GM10248 (cell line): ENCODE data around the gene HSPA4.
"Not testable (repeated sequence)": the region's sequence is repeated elsewhere in the genome, so short reads cannot be mapped to it uniquely, and the experiment has no call there.

Experiments
- CTCF ChIA-PET: fragments of 300-600 bp; sonication (Branson Sonifier 250); formaldehyde crosslinking; extraction: SDS; loops from one replicate; lab custom pipeline; 2021; ENCODE audit warnings: antibody characterized with exemption; lab: Yijun Ruan, JAX
- POLR2A ChIA-PET: fragments of 350-650 bp; sonication (Branson Sonifier 250); formaldehyde crosslinking; extraction: SDS; loops from one replicate; lab custom pipeline; 2020; ENCODE audit warnings: antibody characterized with exemption; lab: Yijun Ruan, JAX
- DNase-seq: peaks from one replicate; pipeline ENCODE4 v3.0.0; 2012; ENCODE audit errors: extremely low spot score
- TF ChIP-seq, protein P1 (sequence below): IDR thresholded peaks from 2 replicates; pipeline ENCODE4 v1.5.1; 2012; ENCODE audit warnings: mild to moderate bottlenecking, low read depth; ENCODE audit errors: extremely low read depth, missing control alignments, control extremely low read depth

HSPA4 gene

DNA sequence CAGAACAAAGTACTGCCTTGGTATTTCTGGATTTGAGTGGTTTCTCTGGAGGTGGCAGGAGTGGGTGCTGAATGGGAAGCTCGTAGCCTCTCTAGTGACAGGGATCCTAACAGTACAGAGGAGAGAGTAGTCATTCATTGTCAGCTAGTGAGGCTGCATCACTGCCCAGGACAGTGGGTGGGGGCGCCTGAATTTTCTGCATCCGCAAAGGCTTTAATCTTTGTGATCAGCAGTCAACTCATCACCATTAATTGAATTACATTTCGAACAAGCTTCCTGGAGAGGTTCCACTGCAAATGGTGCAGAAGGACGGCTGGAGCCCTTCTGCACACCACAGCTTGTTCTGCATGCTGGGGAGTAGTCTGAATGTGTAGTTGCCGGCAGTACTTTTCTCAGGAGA is 77.5 kb downstream of the HSPA4 start:
- TF ChIP-seq, protein P1, sequence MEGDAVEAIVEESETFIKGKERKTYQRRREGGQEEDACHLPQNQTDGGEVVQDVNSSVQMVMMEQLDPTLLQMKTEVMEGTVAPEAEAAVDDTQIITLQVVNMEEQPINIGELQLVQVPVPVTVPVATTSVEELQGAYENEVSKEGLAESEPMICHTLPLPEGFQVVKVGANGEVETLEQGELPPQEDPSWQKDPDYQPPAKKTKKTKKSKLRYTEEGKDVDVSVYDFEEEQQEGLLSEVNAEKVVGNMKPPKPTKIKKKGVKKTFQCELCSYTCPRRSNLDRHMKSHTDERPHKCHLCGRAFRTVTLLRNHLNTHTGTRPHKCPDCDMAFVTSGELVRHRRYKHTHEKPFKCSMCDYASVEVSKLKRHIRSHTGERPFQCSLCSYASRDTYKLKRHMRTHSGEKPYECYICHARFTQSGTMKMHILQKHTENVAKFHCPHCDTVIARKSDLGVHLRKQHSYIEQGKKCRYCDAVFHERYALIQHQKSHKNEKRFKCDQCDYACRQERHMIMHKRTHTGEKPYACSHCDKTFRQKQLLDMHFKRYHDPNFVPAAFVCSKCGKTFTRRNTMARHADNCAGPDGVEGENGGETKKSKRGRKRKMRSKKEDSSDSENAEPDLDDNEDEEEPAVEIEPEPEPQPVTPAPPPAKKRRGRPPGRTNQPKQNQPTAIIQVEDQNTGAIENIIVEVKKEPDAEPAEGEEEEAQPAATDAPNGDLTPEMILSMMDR: no peak
- POLR2A ChIA-PET: no interaction called here
- CTCF ChIA-PET: interaction anchor here (1.3 to 1.6 kb wide), 3 partner anchors 18 to 335 kb away, joined by 3 to 6 read pairs (median 3); no protein-coding TSS in a partner anchor
- DNase-seq: no peak

DNA sequence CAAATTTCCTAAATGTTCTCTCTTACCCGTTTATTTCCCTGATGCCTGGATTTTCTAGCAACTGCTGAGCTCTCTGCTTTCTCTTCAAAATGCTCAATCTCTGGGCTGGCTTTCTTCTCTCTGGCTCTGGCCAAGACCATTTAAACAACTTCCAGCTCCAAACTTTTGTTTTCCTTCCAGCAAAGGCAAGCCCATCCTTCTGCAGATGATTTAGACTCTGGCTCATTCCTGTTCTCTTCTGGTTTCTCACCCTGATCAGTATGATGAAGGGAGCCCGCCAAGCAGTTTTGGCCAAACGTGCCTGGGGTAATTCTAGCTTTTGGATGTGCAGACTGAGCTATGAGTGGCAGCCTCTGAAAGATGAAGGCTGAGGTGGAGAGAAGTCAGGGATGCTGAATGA is 78.1 kb downstream of the HSPA4 start:
- DNase-seq: no peak
- TF ChIP-seq, protein P1: no peak
- ChIA-PET POLR2A (no interaction called here), CTCF (interaction anchor here (1.3 to 1.6 kb wide), 3 partner anchors 19 to 334 kb away, joined by 3 to 6 read pairs (median 3); no protein-coding TSS in a partner anchor)

DNA sequence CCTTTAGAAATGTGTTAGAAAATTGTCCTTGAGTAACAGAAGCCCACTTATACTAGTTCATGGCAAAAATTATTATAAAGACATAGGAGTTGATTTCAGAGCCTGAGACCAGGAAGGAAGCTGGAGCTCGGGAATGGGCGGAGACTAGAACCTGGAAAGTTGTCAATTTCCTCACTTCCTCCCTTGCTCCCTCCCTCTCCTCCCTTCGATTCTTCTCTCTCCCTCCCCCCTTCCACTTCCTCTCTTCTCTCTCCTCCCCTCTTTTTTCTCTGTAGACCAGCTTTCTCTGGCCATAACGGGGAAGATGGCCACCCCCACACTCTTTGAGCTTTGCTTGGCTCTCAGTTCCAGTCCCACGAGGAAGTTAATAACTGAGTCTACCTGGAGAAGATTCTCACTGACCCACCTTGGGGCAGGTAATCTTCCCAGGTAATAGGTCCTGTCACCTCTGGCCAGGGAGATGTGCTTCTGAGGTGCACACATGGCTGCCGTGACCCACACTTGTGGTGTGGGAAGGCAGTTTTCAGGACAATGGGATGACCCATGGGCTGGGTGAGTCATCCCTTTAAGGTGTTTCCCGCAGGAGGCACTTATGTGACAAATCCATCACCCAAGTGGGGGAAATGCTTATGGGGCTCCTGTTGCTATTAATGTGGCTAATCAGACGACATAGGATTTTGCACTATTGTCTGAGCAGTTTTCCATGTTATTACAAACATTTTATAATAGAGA is 78.7 kb downstream of the HSPA4 start:
- TF ChIP-seq, protein P1: no peak
- ChIA-PET POLR2A (no interaction called here), CTCF (interaction anchor here (1.3 to 1.6 kb wide), 3 partner anchors 20 to 334 kb away, joined by 3 to 6 read pairs (median 3); no protein-coding TSS in a partner anchor)
- no peak for DNase-seq

DNA sequence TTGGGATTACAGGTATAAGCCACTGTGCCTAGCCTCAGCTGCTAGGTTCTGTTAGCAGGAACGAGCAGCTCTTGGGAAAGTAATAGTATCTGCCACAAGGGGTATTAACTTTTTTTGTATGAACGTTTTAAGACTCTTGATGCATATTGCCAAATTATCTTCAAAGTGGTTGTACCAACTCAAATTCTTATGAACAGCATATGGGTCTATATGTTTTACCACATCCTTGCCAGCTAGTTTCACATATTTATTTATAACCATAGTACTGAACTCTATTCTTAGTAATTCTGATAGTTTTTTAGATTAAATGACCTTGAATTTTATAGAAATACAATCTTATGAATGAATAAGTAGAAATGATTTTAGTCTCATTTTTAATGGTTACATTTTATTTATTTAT is 80.9 kb downstream of the HSPA4 start:
- ChIA-PET CTCF (no interaction called here), POLR2A (no interaction called here)
- DNase-seq: no peak
- TF ChIP-seq, protein P1: no peak

DNA sequence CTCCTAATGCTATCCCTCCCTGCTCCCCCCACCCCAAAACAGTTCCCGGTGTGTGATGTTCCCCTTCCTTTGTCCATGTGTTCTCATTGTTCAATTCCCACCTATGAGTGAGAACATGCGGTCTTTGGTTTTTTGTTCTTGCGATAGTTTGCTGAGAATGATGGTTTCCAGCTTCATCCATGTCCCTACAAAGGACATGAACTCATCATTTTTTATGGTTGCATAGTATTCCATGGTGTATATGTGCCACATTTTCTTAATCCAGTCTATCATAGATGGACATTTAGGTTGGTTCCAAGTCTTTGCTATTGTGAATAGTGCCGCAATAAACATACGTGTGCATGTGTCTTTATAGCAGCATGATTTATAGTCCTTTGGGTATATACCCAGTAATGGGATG is 81.4 kb downstream of the HSPA4 start:
- CTCF ChIA-PET, POLR2A ChIA-PET, DNase-seq: not testable (repeated sequence)

DNA sequence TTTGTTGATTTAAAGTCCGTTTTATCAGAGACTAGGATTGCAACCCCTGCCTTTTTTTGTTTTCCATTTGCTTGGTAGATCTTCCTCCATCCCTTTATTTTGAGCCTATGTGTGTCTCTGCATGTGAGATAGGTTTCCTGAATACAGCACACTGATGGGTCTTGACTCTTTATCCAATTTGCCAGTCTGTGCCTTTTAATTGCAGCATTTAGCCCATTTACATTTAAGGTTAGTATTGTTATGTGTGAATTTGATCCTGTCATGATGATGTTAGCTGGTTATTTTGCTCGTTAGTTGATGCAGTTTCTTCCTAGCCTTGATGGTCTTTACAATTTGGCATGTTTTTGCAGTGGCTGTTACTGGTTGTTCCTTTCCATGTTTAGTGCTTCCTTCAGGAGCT is 85.1 kb downstream of the HSPA4 start:
- CTCF ChIA-PET, DNase-seq, POLR2A ChIA-PET: not testable (repeated sequence)

DNA sequence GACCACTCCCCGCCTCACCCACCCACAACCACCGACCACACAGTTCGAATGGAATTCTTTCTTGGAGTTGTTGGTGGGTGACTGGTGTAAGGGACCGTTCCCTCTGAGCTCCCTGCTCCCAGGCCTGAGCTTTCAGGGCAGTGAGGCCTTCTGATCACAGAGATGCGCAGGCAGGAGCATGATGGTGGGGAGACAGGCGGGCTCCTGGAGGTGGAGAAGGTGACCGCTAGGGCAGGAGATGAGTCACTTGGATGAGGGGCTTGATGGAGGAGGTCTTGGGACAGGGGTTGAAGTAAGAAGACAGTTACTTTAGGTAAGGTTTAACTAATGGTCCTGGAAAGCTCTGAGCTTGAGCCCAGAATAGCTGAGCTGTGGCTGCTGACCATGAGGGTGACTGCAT is 88.5 kb downstream of the HSPA4 start:
- ChIA-PET POLR2A (no interaction called here), CTCF (interaction anchor here (0.9 to 2.1 kb wide), 3 partner anchors 9 to 283 kb away, joined by 3 to 4 read pairs (median 4); no protein-coding TSS in a partner anchor)
- TF ChIP-seq, protein P1: no peak
- no peak for DNase-seq

DNA sequence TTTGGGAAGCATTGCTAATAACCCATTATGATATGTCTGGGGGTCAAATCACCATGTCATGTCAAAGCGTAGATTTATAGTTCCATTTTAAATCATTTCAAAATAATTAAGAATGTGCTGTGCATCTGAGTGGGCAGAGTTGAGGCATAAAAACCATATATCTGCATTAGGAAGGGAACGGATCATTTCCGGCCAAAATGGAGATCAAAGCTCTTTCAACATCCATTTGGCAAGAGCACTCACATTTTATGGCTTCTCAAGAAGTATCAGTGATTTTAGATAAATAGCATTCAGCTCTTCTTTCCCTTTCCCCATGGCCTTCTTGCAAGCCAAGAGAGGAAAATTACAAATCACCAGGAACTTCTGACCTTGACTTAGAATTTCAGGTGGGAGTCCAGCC is 89.9 kb downstream of the HSPA4 start:
- no peak for DNase-seq
- ChIA-PET CTCF (interaction anchor here (1.1 to 1.6 kb wide), 2 partner anchors 10 to 12 kb away, joined by 3 to 4 read pairs; no protein-coding TSS in a partner anchor), POLR2A (no interaction called here)
- TF ChIP-seq, protein P1: no peak
